ENCODE measurements around the gene PPP4R2. TPM values are rescaled to one million over a fixed set of nuclear protein-coding genes. Genes with fewer than 3 reads are reported as not detected.

PPP4R2 gene
- total RNA-seq, 1 donor from 2014 or later, result 113 TPM

DNA sequence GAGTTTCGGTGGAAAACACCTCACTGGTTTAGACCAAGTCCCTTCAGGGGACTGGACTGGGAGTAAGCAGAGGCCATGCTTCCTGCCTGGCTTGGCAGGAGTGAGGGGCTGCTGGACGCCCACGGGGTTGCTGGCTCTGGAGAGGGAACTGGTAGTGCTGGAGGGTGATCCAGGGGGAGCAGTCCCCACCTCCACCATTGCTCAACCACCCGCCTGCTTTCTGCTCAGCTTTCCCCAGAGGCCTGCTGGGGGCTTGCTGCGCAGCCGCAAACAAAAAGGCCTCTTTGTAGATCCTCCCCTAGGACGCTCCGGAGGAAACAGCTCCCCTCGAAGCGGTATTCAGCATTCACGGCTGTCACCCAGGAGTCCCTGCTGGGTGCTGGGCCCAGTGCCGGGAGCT, 98.3 kb downstream of the PPP4R2 start:
- no peak overlapping the region for H3K4me3 Mint-ChIP-seq
- no peak for DNase-seq (ENCODE audit: low spot score)
- H3K27ac Mint-ChIP-seq, result no peak overlapping the region
- H3K9me3 Mint-ChIP-seq, result no peaks in the 10 kb centered on the region
- intact Hi-C loops (cut with micrococcal nuclease), result no loop called here
- H3K36me3 Mint-ChIP-seq (ENCODE audit: low read depth), result no peaks in the 10 kb centered on the region
- H3K4me1 Mint-ChIP-seq (ENCODE audit: low read depth), result peaks cover 6% of the 10 kb centered on the region
- H3K27me3 Mint-ChIP-seq (ENCODE audit: insufficient read depth), result peaks cover 2% of the 10 kb centered on the region

DNA sequence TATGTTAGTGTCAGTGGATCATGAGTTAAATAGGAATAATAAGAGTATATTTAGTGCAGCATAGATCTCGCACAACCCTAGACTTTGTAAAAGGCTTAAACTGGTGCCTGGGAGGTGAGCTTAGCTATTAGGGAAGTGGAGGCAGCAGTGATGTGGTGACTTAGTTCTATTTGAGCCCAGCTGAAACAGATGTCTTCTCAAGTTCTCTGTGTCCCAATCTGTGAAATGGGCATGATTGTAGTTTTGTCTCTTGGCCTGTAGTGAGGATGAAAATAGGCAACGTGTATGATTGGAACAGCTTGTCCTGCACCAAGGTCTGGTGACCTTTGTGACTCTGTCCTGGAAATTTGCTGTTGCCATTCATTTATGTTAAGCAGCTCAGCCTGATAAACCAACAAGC, 99.6 kb downstream of the PPP4R2 start:
- DNase-seq (ENCODE audit: low spot score), result no peak
- H3K9me3 Mint-ChIP-seq, result no peaks in the 10 kb centered on the region

GRCh38 chr3:73098026-73098425, 101.4 kb downstream of the PPP4R2 start:
- H3K27ac Mint-ChIP-seq, result no peak overlapping the region

More for the DNA sequence above, 99.6 kb downstream of the PPP4R2 start:
- Mint-ChIP-seq H3K36me3 (ENCODE audit: low read depth) (no peaks in the 10 kb centered on the region), H3K27ac (no peak overlapping the region), H3K27me3 (ENCODE audit: insufficient read depth) (peaks cover 2% of the 10 kb centered on the region), H3K4me1 (ENCODE audit: low read depth) (peaks cover 6% of the 10 kb centered on the region), H3K4me3 (no peak overlapping the region)
- intact Hi-C loops (cut with micrococcal nuclease), result no loop called here

GRCh38 chr3:73098873-73099272, 102.3 kb downstream of the PPP4R2 start:
- intact Hi-C loops (cut with micrococcal nuclease), result no loop called here
- DNase-seq (ENCODE audit: low spot score), result no peak
- Mint-ChIP-seq H3K36me3 (ENCODE audit: low read depth) (no peaks in the 10 kb centered on the region), H3K4me1 (ENCODE audit: low read depth) (peaks cover 6% of the 10 kb centered on the region), H3K9me3 (no peaks in the 10 kb centered on the region), H3K4me3 (no peak overlapping the region), H3K27me3 (ENCODE audit: insufficient read depth) (peaks cover 2% of the 10 kb centered on the region), H3K27ac (no peak overlapping the region)

More at GRCh38 chr3:73098026-73098425, 101.4 kb downstream of the PPP4R2 start:
- H3K4me1 Mint-ChIP-seq (ENCODE audit: low read depth), result peaks cover 6% of the 10 kb centered on the region
- peaks cover 2% of the 10 kb centered on the region for H3K27me3 Mint-ChIP-seq (ENCODE audit: insufficient read depth)
- no peaks in the 10 kb centered on the region for H3K9me3 Mint-ChIP-seq
- intact Hi-C loops (cut with micrococcal nuclease), result no loop called here
- H3K4me3 Mint-ChIP-seq, result no peak overlapping the region
- DNase-seq (ENCODE audit: low spot score), result no peak
- no peaks in the 10 kb centered on the region for H3K36me3 Mint-ChIP-seq (ENCODE audit: low read depth)

DNA sequence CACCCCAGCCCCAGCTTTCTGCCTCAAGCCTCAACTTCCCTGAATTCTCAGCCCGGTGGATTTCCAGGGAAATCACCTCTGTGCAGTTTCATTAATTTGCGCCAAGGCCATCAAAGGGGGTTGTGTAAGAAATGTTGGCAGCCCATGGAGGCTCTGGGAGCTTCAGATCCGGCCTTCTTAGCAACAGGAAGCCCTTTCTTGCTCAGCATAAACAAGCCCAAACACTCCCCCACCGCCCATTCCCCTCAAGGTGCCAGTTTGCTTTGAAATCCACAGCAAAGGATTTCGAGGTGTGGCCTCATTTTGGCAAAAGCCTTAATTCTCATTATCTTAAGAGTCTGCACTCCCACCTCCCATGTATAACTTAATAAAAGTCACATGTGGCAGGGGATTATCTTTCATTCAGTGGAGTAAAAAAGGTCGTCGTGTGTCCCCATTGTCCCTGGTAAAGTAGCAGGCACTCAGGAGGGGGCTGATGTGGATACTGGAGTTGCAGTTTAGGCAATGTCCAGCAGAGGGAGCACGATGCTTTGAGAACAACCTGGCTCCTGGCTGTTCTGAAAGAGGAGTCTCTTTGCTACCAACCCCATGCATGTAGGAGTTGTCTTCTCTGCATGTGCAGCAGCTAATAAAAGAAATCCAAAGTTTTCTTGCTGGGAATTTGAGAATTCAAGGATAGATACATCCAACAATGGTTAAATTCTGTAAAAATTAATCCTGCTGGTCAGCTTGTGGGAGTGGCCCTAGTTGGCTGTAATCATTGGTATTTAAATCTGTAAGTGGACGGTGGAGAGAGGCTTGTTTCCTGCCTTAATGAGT, 104.3 kb downstream of the PPP4R2 start:
- no peaks in the 10 kb centered on the region for H3K4me1 Mint-ChIP-seq (ENCODE audit: low read depth)
- peaks cover 2% of the 10 kb centered on the region for H3K27me3 Mint-ChIP-seq (ENCODE audit: insufficient read depth)
- intact Hi-C loops (cut with micrococcal nuclease), result loop anchor here (1.0 kb wide), 1 partner anchor 331 kb away; no protein-coding TSS in a partner anchor
- H3K9me3 Mint-ChIP-seq, result no peaks in the 10 kb centered on the region
- no peaks in the 10 kb centered on the region for H3K36me3 Mint-ChIP-seq (ENCODE audit: low read depth)
- no peak overlapping the region for H3K4me3 Mint-ChIP-seq
- peak; percentile 57 for DNase-seq (ENCODE audit: low spot score)
- H3K27ac Mint-ChIP-seq, result no peak overlapping the region

DNA sequence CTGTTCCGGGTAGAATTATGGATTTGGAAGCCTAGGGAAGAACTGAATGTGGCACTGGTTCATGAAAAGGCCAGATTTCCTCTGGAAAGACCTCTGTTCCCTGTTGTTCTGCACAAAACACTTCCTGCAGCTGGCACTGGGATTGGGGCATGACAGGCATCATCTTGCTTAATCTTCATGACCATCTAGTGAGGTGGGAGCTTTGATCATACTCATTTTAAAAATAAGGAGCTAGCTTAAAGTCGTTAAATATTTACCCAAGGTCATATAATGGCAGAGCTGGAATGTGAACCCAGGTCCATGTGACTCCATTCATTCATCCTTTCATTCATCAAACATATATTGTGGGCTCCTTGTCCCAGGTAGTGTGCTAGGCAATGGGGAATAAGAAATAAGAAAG, 105.3 kb downstream of the PPP4R2 start:
- Mint-ChIP-seq H3K27ac (no peak overlapping the region), H3K9me3 (no peaks in the 10 kb centered on the region), H3K4me1 (ENCODE audit: low read depth) (no peaks in the 10 kb centered on the region), H3K4me3 (no peak overlapping the region), H3K36me3 (ENCODE audit: low read depth) (no peaks in the 10 kb centered on the region), H3K27me3 (ENCODE audit: insufficient read depth) (no peaks in the 10 kb centered on the region)
- DNase-seq (ENCODE audit: low spot score), result no peak
- intact Hi-C loops (cut with micrococcal nuclease), result loop anchor here (1.0 kb wide), 1 partner anchor 330 kb away; no protein-coding TSS in a partner anchor

DNA sequence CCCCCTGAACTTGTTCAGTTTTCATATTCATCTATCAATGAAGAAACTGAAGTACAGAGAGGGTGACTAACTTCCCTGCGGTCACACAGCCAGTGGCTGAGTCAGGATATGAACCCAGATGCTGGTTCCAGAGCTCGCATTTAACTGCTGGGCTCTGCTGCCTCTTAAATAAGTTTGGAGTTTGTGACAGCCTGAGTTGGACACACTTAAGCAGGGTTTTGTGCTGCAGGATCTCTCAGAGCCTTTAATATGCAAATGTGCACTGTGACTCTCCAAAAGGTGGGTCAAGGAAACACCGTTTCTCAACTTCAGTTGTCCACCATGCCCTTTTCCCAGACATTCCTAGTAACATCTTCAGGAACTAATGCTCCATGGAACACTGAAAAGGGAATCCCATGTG, 110.6 kb downstream of the PPP4R2 start:
- Mint-ChIP-seq H3K4me3 (no peak overlapping the region), H3K4me1 (ENCODE audit: low read depth) (no peaks in the 10 kb centered on the region), H3K36me3 (ENCODE audit: low read depth) (no peaks in the 10 kb centered on the region), H3K27ac (no peak overlapping the region), H3K9me3 (no peaks in the 10 kb centered on the region), H3K27me3 (ENCODE audit: insufficient read depth) (no peaks in the 10 kb centered on the region)
- intact Hi-C loops (cut with micrococcal nuclease), result no loop called here
- DNase-seq (ENCODE audit: low spot score), result no peak

GRCh38 chr3:73107676-73108187, 111.1 kb downstream of the PPP4R2 start:
- intact Hi-C loops (cut with micrococcal nuclease), result no loop called here
- DNase-seq (ENCODE audit: low spot score), result no peak
- Mint-ChIP-seq H3K27ac (no peak overlapping the region), H3K27me3 (ENCODE audit: insufficient read depth) (no peaks in the 10 kb centered on the region), H3K36me3 (ENCODE audit: low read depth) (no peaks in the 10 kb centered on the region), H3K4me1 (ENCODE audit: low read depth) (no peaks in the 10 kb centered on the region), H3K9me3 (no peaks in the 10 kb centered on the region), H3K4me3 (no peak overlapping the region)

DNA sequence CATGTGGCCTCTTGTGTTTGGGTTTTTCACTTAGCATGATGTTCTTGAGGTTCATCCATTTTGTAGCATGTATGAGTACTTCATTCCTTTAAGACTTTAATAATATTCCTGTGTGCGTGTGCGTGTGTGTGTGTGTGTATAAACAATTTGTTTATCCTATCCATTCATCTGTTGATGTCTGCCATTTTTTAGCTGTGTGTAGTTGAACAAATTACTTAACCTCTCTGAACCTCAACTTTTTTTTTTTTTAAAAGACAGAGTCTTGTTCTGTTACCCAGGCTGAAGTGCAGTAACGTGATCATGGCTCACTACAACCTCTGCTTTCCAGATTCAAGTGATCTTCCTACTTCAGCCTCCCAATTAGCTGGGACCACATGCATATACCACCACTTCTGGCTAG, 112.1 kb downstream of the PPP4R2 start:
- H3K4me3 Mint-ChIP-seq, result no peak overlapping the region
- no peak for DNase-seq (ENCODE audit: low spot score)
- no peak overlapping the region for H3K27ac Mint-ChIP-seq
- H3K36me3 Mint-ChIP-seq (ENCODE audit: low read depth), result no peaks in the 10 kb centered on the region
- no peaks in the 10 kb centered on the region for H3K4me1 Mint-ChIP-seq (ENCODE audit: low read depth)
- H3K9me3 Mint-ChIP-seq, result no peaks in the 10 kb centered on the region
- peaks cover 2% of the 10 kb centered on the region for H3K27me3 Mint-ChIP-seq (ENCODE audit: insufficient read depth)
- intact Hi-C loops (cut with micrococcal nuclease), result no loop called here

DNA sequence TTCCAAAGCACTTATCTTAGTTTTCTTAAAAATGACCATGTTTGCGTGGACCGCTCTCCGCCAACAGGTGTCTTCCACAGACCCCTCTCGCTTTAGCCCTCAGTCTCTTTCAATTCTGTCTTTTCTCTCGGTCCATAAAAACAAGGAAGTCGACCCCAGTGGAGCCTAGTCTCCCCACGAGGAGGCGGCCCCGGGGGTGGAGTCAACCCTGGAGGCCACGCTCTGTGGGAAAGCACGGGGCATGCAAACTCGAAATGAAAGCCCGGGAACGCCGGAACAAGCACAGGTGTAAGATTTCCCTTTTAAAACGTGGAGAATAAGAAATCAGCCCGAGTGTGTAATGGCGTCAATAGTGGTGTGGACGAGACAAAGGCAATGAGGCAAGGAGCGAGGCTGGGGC, 113.9 kb downstream of the PPP4R2 start:
- no peaks in the 10 kb centered on the region for H3K36me3 Mint-ChIP-seq (ENCODE audit: low read depth)
- H3K27me3 Mint-ChIP-seq (ENCODE audit: insufficient read depth), result peaks cover 2% of the 10 kb centered on the region
- intact Hi-C loops (cut with micrococcal nuclease), result no loop called here
- no peak overlapping the region for H3K27ac Mint-ChIP-seq
- H3K9me3 Mint-ChIP-seq, result no peaks in the 10 kb centered on the region
- no peak overlapping the region for H3K4me3 Mint-ChIP-seq
- no peaks in the 10 kb centered on the region for H3K4me1 Mint-ChIP-seq (ENCODE audit: low read depth)
- no peak for DNase-seq (ENCODE audit: low spot score)

- Mint-ChIP-seq H3K4me1 (ENCODE audit: low read depth) (no peaks in the 10 kb centered on the region), H3K27me3 (ENCODE audit: insufficient read depth) (peaks cover 2% of the 10 kb centered on the region), H3K9me3 (no peaks in the 10 kb centered on the region), H3K4me3 (no peak overlapping the region), H3K36me3 (ENCODE audit: low read depth) (no peaks in the 10 kb centered on the region), H3K27ac (no peak overlapping the region)
- intact Hi-C loops (cut with micrococcal nuclease), result no loop called here
- DNase-seq (ENCODE audit: low spot score), result no peak
Observed at GRCh38 chr3:73114711-73115110, 118.1 kb downstream of the PPP4R2 start.

- Mint-ChIP-seq H3K27ac (no peak overlapping the region), H3K4me1 (ENCODE audit: low read depth) (no peaks in the 10 kb centered on the region), H3K4me3 (no peak overlapping the region), H3K27me3 (ENCODE audit: insufficient read depth) (peaks cover 2% of the 10 kb centered on the region), H3K36me3 (ENCODE audit: low read depth) (no peaks in the 10 kb centered on the region), H3K9me3 (no peaks in the 10 kb centered on the region)
- intact Hi-C loops (cut with micrococcal nuclease), result no loop called here
- no peak for DNase-seq (ENCODE audit: low spot score)
Observed at GRCh38 chr3:73115806-73116205, 119.2 kb downstream of the PPP4R2 start.

Data from activated T-helper 1 cell treated with anti-CD3 and anti-CD28 coated beads, Interleukin-12 subunit alpha, Interleukin-12 subunit beta, Interleukin-2, Interleukin-4 antibody, amounts not matched to agents 30 ng/mL and 10 ng/mL and 1 ng/mL, durations not matched to agents 14 hours and 24 hours and 36 hours (primary cell).